AG09309 (cell line): ENCODE measurements around the gene YIPF1.

ENCODE experiments used
- DNase-seq: peaks from one replicate; pipeline ENCODE4 v3.0.0-alpha.2; 2010; ENCODE audit warnings: low read depth
- H3K4me3 ChIP-seq: 2 replicates; pipeline ENCODE4 v1.5.1; 2011; ENCODE audit warnings: mild to moderate bottlenecking, low read depth, low read length, moderate library complexity; ENCODE audit not compliant: control insufficient read depth
- CTCF ChIP-seq: IDR thresholded peaks from 2 replicates; pipeline ENCODE4 v1.5.1; 2011; ENCODE audit warnings: mild to moderate bottlenecking, low read depth, low read length, inconsistent platforms; ENCODE audit not compliant: insufficient read depth, control insufficient read depth; ENCODE audit errors: missing control alignments

The YIPF1 gene

GRCh38 chr1:53850082-53850673, 39.4 kb downstream of the YIPF1 start:
- H3K4me3 ChIP-seq: no peak overlapping the region
- no peak for TF ChIP-seq CTCF
- no peak for DNase-seq

GRCh38 chr1:53847980-53848379, 41.6 kb downstream of the YIPF1 start:
- DNase-seq: no peak
- TF ChIP-seq CTCF: no peak
- H3K4me3 ChIP-seq: no peak overlapping the region

GRCh38 chr1:53842347-53842746, 47.2 kb downstream of the YIPF1 start:
- DNase-seq: no peak
- no peak overlapping the region for H3K4me3 ChIP-seq
- TF ChIP-seq CTCF: no peak

GRCh38 chr1:53838654-53838974, 51.0 kb downstream of the YIPF1 start:
- H3K4me3 ChIP-seq: peak overlapping the region; percentile 57
- no peak for DNase-seq
- no peak for TF ChIP-seq CTCF

- TF ChIP-seq CTCF: no peak
- peak; percentile 75 for DNase-seq
- peak within 1 kb of the TSS; percentile 57 for H3K4me3 ChIP-seq
Measured at GRCh38 chr1:53837924-53838653, 51.5 kb downstream of the YIPF1 start, which contains the start of gene NDC1. Gene NDC1, minus strand, starts transcription at chr1:53838296. Its CDS starts 35 bp downstream, at chr1:53838261.

GRCh38 chr1:53837646-53837923, 52.0 kb downstream of the YIPF1 start:
- DNase-seq: no peak
- peak overlapping the region; percentile 57 for H3K4me3 ChIP-seq
- no peak for TF ChIP-seq CTCF
